GM21529 (cell line): Measurements from ENCODE around the gene STX19.

Experiments used
- ATAC-seq: cut with Tn5 transposase; IDR thresholded peaks from one replicate; pipeline ENCODE4 v1.9.1; 2021; ENCODE audit not compliant: unreplicated experiment

STX19 gene

DNA sequence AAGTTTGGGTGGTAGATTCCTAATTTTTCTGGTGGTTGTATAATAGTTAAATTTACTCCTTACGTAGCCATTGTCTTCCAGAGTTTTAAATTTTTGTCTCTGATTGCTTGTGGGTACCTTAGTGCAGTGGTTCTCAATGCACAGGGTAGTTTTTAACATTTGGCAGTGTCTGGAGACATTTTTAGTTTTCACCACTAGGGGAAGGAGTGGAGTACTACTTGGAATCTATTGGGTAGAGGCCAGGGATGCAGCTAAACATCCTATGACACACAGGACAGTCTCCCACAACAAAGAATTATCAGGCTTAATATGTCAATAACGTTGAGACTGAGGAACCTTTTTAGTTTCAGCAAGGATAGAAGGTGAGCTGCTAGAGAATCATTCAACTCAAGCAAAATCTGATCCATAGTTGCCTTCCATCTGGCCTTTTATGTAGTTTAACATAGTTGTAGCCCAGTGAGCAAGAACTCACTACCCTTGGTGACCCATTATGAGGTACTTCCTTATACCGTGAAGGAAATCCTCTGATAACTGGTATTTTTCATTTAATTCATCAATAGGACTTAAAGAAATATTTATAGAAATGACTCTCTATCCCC is 8.6 kb upstream of the STX19 start:
- peak; percentile 94 for ATAC-seq

DNA sequence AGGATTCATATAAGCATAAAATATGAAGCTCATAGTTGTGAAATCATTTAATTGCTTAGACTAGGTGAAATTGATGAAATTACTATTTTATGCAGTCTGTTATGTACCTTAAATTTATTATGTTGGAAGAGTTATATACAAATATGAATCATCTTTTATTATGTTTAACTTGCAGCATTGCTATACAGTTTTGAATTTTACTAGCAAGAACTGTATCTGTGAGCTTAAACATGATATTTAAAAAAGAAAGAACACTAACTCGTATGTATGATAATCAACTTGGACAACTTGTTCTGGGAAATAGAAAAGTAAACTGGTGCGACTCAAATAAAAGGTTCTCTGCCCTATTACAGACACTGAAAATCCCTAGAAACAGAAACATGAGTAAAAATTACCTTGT is 1.8 kb downstream of the STX19 start:
- no peak for ATAC-seq

DNA sequence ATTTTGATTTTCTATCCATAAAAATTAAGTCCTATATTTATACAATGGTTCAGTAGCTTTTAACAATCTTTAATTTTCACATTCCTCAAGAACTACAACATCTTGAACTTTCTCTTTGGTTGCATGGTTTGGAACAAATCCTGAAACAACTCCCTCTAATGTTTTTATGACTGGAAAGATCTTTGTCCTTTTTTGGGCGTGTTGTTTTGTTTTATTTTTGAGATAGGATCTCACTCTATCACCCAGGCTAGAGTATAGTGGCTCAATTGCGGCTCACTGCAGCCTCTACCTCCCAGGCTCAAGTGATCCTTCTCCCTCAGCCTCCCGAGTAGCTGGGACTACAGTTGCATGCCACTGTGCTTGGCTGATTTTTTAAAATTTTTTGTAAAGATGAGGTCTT is 4.0 kb downstream of the STX19 start:
- ATAC-seq: no peak

DNA sequence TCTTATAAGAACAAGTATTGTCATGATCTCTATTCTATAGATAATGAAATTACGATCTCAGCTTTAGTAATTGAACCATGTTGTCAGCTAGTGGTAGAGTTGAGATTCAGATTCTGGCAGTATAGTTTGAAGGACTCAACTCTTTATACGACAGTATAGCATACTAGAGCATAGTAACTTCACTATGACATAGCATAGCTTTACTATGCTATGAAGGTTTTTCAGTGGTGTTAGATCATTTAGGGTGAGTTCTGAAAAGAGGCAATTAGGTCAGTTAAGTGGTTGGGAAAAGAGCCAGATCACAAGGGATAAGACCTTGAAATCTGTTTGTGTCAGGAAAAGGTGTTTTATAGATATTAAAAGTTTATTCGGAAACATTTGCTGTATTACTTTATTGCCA is 8.1 kb downstream of the STX19 start:
- no peak for ATAC-seq

DNA sequence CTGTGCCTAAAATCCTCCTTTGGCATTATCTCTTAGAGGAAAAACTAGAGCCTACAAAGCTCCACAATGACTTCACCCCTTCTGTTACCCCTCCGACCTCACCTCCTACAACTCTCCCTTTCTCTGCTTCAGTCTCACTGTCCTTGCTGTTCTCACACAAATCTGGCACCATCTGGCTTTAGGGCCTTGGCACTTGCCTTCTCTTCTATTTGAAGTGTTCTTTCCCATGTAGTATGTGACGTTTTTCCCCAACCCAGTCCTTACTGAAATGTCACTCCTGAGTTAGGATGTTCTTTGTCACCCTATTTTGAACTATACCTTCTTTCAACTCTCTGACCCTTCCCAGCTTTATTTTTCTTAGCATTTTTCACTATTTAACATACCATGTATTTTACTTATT is 8.7 kb downstream of the STX19 start:
- no peak for ATAC-seq

DNA sequence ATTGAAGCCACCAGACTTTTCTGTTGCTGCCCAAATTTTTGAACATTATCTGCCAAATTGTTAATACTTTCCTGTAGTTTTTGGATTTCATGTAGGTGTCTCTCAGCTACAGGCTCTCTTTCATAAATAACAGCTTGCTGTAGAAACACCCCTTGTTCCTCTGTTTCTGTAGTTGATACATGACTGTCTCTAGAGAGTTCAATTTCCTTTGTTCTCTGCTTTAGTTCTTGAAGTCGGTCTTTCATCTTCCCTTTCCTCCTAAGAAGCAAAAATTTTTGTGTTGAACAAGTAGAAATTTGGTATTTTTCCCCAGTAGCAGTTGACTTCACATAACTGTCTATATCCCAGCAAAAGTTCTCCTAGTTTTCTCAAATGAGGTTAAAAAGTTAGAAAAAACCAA is 13.4 kb downstream of the STX19 start:
- ATAC-seq: no peak

DNA sequence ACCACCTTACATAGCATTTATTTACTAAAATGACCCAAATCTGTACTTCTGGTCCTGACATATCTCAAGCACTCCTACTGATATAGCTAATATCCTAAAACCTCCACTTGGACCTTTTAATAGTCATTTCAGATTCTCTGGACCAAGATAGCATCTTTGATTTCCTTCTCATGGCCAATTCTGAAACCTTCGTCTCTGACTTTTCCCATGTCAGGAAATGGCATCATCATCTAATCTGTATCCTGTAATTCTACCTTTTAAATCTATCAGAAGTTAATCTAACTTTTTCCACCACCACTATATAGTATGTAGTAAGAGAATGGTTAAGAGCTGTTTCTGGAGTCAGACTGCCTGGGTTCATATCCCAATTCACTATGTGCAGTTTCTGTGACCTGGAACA is 16.2 kb downstream of the STX19 start:
- no peak for ATAC-seq

DNA sequence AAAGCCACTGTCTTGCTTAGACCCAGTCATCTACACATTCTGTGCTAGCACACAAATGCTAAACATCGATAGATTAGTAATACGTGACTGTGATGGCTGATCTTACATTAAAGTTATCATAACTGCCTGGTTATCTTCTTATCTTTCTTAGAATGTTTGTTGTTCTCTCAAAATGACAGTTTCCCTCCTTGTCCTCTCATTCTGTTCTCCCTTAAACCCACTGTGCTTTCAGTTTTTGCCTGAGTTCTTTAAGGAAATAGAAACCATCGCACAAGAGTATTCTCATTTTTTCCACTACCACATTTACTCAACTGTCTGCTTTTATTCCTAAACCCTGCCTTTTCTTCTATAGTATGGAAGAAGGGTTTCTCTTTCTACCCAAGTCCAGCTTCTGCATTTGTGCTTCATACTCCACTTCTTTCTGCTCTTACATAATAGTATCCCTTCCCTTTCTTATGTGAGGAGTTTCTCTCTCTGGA is 17.1 kb downstream of the STX19 start:
- no peak for ATAC-seq

DNA sequence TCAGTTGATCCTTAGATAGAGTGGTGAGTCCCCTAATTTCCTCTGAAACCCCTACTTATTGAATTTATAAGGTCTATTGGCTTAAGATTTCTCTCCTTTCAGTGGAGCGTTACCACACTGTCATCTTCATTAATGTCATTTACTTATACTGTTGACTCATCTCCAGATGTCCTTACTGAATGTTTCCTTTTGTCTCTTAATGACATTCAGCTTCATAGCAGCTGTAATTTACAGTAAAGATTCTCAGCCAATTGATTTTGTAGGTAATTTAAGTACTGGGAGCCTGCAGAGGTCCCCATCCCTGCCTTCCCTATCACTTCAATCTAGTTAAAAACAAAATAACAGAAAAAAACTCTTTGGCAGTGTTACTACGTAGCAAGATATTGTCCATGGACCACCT is 18.8 kb downstream of the STX19 start:
- ATAC-seq: no peak

DNA sequence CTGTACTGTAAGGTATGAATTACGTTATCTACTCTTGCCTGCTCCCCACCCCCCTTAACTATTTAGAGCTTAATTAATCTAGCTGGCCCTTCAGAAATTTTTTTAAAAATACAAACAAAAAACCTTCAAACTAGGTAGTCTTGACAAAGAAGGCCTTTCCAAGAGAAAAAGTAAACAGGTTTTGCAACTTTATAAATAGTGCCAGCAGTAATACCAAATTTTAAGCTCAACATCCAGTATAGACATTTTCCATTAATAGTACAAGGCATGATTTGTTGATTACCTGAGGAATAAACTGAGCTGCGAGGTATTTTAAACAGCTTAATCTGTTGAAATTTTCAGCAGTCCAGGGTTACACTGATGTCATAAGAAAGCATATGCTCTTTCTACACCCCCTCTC is 20.1 kb downstream of the STX19 start:
- no peak for ATAC-seq

DNA sequence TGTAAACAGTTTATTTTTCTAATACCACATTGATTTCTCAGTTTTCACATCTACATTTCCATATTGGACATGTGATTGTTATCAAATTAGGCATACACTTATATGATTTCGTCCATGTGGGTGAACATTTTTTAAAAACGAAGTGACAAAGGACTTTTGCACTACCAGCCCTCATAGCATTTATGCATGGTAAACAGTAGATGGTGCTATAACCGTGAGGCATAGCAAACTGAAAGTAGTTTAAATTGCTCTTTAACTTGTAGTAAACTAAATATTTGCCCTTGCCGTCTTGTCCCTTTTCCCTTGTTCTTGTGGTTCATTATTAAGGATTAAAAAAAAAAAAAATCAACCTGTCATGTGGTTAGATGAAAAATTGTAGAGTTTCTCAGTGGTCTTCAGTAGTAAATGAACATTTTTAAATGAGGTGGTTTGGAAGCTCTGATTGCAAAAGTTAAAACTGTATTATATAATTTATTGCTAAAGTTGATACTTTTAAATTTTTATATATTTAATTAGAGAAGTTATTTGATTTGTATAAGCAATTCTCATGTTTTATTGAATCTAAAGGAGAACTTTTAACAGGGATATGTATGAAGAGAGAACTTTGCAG is 24.0 kb downstream of the STX19 start:
- peak; percentile 92 for ATAC-seq

DNA sequence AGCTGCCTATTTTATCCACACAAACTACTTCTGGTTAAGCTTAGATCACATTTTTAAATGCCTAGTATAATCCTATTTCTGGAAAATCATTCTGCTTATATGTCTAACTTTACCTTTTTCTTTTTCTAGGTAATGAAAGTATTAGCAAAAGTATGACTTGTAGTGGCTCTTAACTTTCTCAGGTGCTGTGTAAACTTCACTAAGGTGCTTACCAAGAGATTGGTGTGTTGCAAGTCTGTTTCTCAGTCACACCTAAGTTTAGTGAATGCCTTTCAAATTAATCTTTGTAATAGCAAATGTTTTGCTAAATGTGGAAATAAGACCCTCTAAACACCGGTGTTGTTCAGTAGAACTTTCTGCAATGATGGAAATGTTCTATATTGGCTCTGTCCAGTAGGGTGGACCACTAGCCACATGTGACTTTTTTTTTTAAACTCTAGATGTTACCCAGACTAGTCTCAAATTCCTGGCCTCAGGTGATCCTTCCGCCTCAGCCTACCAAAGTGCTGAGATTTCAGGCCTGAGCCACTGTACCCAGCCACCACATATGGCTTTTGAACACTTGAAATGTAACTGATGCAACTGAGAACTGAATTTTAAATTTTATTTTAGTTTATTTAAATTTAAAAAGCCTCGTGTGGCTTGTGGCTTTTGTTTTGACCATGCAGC is 26.4 kb downstream of the STX19 start:
- no peak for ATAC-seq

DNA sequence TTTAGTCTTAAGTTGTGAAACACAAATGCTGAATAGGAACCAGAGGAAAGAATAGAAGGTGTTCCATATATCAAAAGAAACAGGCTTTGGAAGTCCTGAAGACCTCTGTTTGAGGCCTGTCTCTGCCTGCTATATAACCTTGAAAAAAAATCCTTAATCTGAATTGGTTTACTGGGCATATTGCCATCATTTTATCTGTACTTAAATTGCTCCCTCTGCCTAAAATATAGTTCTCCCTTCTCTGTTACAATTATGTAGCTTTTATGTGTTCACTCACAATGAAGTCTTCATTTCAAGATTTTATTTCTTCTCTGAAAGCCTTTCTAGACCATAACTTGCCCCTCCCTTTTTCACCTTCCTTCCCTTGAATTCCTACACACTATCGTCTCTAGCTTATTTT is 27.2 kb downstream of the STX19 start:
- ATAC-seq: no peak

DNA sequence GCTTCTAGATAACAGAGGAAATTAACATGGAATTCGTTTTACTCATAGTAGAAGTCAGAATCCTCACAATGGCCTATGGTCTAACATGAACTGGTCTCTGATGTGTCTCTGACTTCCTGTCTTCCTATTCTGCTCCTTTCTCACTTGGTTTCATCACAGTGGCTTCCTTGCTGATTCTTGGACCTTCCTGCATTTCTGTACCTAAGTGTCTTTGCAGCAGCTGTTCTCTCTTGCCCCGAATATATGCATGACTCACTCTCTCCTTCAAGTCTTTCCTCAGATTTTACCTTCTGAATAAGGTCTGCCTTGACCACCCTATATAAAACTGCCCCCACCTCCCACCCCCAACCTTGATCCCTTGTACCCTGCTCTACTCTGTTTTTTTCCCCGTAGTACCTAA is 34.3 kb downstream of the STX19 start:
- ATAC-seq: no peak

DNA sequence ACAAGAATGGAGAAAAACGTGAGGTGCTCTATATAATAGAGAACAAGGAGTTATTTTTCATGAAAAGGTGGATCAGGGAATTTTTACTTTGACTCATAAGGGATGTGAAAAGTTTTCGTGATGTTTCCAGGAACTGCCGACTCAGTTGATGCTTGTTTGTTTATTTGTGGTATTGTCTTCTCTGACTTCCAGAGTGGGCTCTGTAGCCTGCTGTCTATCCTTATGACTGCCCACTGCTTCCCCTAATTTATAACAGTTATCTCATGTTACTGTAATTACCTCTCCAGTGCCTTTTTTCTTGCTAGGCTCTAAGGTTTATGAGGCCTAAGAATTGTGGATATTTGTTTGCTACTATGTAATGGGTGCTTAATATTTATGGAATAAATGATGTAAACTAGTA is 36.2 kb downstream of the STX19 start:
- ATAC-seq: no peak

DNA sequence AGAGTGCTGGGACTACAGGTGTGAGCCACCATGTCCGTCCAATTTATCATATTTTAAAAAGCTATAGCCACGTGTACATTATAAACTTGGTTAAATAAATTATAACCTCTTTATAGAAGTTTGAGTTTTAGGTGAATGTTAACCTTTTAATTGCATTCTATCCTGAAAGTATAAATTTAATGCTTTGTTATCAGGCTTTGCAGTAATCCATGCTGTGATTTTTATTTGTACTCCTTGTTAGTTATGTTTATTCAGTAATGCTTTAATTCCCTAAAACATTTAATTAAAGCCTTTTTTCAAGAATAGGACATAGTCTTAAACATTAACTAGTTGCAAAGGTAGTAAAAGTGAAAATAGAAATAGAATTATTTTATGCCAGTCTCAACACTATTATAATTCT is 36.8 kb downstream of the STX19 start:
- ATAC-seq: no peak

DNA sequence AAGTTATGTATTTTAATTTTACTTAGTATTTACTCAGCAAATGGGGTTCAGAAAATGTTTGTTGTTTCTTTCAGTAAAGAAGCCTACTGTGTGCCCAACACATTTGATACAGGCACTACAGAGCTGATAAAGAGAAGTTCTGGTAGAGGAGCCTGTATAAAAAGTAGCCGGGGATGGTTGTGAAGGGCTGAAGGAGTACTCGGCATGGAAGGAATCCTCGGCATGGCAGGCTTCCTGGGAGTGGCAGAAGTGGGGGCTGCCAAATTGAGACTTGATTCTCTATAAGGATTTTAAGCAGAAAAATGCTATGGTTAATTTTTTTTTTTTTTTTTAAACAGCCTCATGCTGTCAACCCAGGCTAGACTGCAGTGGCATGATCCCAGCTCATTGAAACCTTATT is 39.2 kb downstream of the STX19 start:
- ATAC-seq: no peak

DNA sequence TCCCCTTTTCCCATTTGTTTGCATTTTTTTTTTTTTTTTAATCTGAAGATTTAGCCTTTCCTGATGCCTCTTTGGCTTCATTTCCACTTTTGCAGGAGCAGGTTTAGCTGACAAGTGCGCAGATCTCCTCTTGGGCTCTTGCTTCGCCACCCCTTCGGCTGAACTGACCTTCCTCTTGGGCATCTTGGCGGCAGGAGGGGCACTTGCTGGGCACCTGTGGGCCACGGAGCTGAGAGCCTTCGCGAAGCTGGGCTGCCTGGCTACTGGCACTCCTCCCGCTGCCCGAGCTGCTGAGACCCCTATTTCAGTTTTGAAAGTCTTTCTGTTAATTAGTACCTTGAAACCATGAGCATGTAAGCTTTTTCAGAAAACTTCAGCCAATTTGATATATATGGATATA is 39.6 kb downstream of the STX19 start:
- ATAC-seq: no peak

DNA sequence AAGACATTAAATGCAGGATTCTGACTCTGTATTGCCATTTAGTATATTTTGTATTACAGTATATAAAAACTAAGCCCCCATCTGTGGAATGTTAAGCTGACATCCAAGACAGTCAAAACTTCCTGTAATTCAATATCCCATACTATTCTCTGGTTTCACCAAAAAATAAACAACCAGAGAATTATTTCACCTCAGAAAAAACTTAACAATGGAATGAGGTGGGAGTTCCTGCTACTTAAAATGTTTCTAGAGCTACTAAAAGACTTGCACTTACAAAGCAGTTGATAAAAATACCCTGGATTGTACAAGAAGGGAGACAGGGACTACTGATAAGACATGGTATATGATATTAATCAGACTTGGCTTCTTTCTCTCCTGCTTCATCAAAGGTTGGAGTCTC is 40.1 kb downstream of the STX19 start:
- ATAC-seq: no peak

DNA sequence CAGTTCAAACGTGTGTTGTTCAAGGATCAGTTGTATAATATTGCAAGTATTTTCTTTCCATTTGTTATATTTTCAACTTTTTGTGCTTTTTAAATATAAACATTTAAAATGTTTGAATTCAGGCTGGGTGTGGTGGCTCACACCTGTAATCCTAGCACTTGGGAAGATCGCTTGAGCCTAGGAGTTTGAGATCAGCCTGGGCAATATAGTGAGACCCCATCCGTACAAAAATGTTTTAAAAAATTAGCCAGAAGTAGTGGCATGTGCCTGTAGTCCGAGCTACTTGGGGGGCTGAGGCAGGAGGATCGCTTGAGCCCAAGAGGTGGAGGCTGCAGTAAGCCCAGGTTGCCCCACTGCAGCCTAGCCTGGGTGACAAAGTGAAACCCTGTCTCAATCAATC is 43.8 kb downstream of the STX19 start:
- ATAC-seq: no peak

DNA sequence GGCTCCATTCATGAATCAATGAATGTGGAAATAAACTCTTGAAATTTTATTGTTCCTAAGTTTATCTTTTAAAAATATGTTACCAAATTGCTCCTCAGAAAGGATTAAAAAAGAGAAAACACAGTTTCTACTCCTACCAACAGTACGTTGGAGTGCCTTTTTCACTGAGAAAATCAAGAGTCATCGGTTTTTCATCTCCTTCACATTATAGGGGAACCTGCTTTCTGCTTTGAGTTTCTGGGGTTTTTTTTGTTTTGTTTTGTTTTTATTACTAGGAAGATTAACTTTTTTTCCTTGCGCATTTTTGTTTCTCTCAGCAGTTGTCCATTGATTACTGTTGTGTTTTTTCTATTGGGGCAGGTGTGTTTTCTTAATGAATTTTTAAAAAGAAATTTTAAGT is 45.0 kb downstream of the STX19 start:
- ATAC-seq: no peak

DNA sequence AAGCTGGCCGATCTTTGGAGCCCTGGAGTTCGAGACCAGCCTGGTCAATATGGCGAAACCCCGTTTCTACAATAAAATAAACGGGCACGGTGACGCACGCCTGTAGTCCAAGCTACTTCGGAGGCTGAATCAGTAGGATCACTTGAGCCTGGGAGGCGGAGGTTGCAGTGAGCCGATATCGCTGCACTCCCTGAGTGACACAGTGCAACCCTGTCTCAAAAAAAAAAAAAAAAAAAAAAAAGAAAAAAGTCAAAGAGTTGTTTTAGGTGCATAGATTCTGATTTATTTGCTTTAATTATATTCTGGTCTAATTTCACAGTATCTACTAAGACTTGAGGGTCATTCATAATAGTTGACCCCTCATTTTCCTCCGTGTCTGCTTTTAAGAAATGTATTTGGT is 46.7 kb downstream of the STX19 start:
- no peak for ATAC-seq
